ENCODE results near the gene AP3B2.

DNA sequence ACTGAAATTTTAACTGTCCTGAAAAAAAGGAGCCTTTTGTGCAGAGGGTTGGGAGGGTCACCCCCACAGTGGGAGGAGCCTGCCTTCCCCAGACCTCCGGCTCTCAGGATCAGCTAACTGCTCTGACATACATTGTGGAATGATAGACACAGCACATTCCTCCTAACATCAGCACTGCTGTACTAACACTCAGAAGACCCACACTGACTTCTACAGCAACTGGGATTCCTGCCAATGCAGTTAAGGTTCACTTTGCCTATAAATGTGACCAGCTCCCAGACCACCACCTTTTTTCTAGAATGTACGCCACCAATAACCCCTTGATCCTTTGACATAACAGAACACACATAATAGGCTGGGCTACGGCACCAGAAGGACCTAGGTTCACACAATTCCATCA, 65.7 kb downstream of the AP3B2 start:
- TF ChIP-seq, protein P1, sequence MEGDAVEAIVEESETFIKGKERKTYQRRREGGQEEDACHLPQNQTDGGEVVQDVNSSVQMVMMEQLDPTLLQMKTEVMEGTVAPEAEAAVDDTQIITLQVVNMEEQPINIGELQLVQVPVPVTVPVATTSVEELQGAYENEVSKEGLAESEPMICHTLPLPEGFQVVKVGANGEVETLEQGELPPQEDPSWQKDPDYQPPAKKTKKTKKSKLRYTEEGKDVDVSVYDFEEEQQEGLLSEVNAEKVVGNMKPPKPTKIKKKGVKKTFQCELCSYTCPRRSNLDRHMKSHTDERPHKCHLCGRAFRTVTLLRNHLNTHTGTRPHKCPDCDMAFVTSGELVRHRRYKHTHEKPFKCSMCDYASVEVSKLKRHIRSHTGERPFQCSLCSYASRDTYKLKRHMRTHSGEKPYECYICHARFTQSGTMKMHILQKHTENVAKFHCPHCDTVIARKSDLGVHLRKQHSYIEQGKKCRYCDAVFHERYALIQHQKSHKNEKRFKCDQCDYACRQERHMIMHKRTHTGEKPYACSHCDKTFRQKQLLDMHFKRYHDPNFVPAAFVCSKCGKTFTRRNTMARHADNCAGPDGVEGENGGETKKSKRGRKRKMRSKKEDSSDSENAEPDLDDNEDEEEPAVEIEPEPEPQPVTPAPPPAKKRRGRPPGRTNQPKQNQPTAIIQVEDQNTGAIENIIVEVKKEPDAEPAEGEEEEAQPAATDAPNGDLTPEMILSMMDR (IDR thresholded peaks at IDR 0.05): no peak
- no peak for TF ChIP-seq POLR2A (IDR thresholded peaks at IDR 0.05)
